GM23338 (cell line): ENCODE results near the gene PNKP. TPM values are rescaled to one million over a fixed set of nuclear protein-coding genes. Genes with fewer than 3 reads are reported as not detected.

Source experiments
- ATAC-seq: fragments of 200-7000 bp; cut with Tn5 transposase; 3 replicates; pipeline ENCODE4 v1.9.1; 2020
- DNase-seq: peaks from one replicate; pipeline ENCODE4 v3.0.0-alpha.2; 2015; ENCODE audit warnings: low spot score
- H2AFZ ChIP-seq: fragments of 200-600 bp; sonication (generic); 2 replicates; pipeline ENCODE4 v1.8.0; 2016; ENCODE audit warnings: antibody characterized with exemption, mild to moderate bottlenecking, moderate library complexity
- H3F3A ChIP-seq: fragments of 200-600 bp; sonication (generic); replicated peaks from 2 replicates; pipeline ENCODE4 v1.8.0; 2017; ENCODE audit warnings: antibody characterized with exemption, mixed run types, low read depth
- H3K27ac ChIP-seq: fragments of 200-600 bp; sonication (generic); 2 replicates; pipeline ENCODE4 v1.6.1; 2016; ENCODE audit warnings: low read depth
- H3K27me3 ChIP-seq: fragments of 200-600 bp; sonication (generic); 2 replicates; pipeline ENCODE4 v1.8.0; 2016; ENCODE audit warnings: mild to moderate bottlenecking, mixed run types, moderate library complexity; ENCODE audit not compliant: insufficient read depth
- H3K36me3 ChIP-seq: fragments of 200-600 bp; sonication (generic); 2 replicates; pipeline ENCODE4 v1.8.0; 2016; ENCODE audit warnings: mild to moderate bottlenecking; ENCODE audit not compliant: insufficient read depth
- H3K4me1 ChIP-seq: fragments of 200-600 bp; sonication (generic); 2 replicates; pipeline ENCODE4 v1.8.0; 2016; ENCODE audit warnings: mild to moderate bottlenecking, moderate library complexity; ENCODE audit not compliant: insufficient read depth
- H3K4me2 ChIP-seq: fragments of 200-600 bp; sonication (generic); 2 replicates; pipeline ENCODE4 v1.7.1; 2017; ENCODE audit warnings: mixed run types
- H3K4me3 ChIP-seq: fragments of 200-600 bp; sonication (generic); 2 replicates; pipeline ENCODE4 v1.6.1; 2016; ENCODE audit warnings: mixed run types
- H3K79me2 ChIP-seq: fragments of 200-600 bp; sonication (generic); replicated peaks from 2 replicates; pipeline ENCODE4 v1.8.0; 2017; ENCODE audit warnings: mild to moderate bottlenecking; ENCODE audit not compliant: insufficient read depth
- H3K9me2 ChIP-seq: fragments of 200-600 bp; sonication (generic); 2 replicates; pipeline ENCODE4 v1.8.0; 2017; ENCODE audit not compliant: insufficient read depth
- H4K20me1 ChIP-seq: fragments of 200-600 bp; sonication (generic); replicated peaks from 2 replicates; pipeline ENCODE4 v1.8.0; 2017; ENCODE audit warnings: mild to moderate bottlenecking; ENCODE audit not compliant: insufficient read depth
- H3K27ac Mint-ChIP-seq: 2 replicates; pipeline ENCODE4 v1.8.0; 2020; ENCODE audit warnings: inconsistent platforms, mild to moderate bottlenecking, moderate library complexity, mixed read lengths
- H3K27me3 Mint-ChIP-seq: 3 replicates; pipeline ENCODE4 v1.8.0; 2022; ENCODE audit warnings: low read depth, mild to moderate bottlenecking, moderate library complexity, mixed read lengths, inconsistent platforms; ENCODE audit not compliant: insufficient read depth, poor library complexity
- H3K36me3 Mint-ChIP-seq: 3 replicates; pipeline ENCODE4 v1.8.0; 2021; ENCODE audit warnings: low read depth, mild to moderate bottlenecking, inconsistent platforms, moderate library complexity, mixed read lengths
- H3K4me1 Mint-ChIP-seq: 3 replicates; pipeline ENCODE4 v1.8.0; 2020; ENCODE audit warnings: mild to moderate bottlenecking, inconsistent platforms, mixed read lengths
- H3K4me3 Mint-ChIP-seq: 3 replicates; pipeline ENCODE4 v1.8.0; 2021; ENCODE audit warnings: moderate library complexity, mild to moderate bottlenecking, inconsistent platforms, mixed read lengths
- H3K9me3 Mint-ChIP-seq: 3 replicates; pipeline ENCODE4 v1.8.0; 2020; ENCODE audit warnings: moderate library complexity, mild to moderate bottlenecking, inconsistent platforms, mixed read lengths
- CREB1 ChIP-seq: fragments of 250-450 bp; sonication (Bioruptor Pico); IDR thresholded peaks from 2 replicates; pipeline ENCODE4 v1.5.0; 2020; ENCODE audit warnings: low read depth, mild to moderate bottlenecking, moderate library complexity
- ETS1 ChIP-seq: IDR thresholded peaks from 2 replicates; pipeline ENCODE4 v1.6.1; 2016; ENCODE audit warnings: antibody characterized with exemption
- EZH2phosphoT487 ChIP-seq: fragments of 200-600 bp; sonication (generic); IDR thresholded peaks from one replicate; pipeline ENCODE4 v1.8.1; 2018; ENCODE audit warnings: antibody characterized with exemption; ENCODE audit not compliant: unreplicated experiment
- NANOG ChIP-seq: IDR thresholded peaks from 2 replicates; pipeline ENCODE4 v1.6.1; 2016; ENCODE audit warnings: antibody characterized with exemption, borderline replicate concordance
- POLR2AphosphoS5 ChIP-seq: IDR thresholded peaks from 2 replicates; pipeline ENCODE4 v1.6.1; 2016; ENCODE audit warnings: antibody characterized with exemption, low read depth
- STAT1 ChIP-seq: IDR thresholded peaks from one replicate; pipeline ENCODE4 v1.6.1; 2016; ENCODE audit warnings: antibody characterized with exemption; ENCODE audit not compliant: unreplicated experiment
- ZNF331 ChIP-seq: fragments of 250-450 bp; sonication (Bioruptor Pico); IDR thresholded peaks from 2 replicates; pipeline ENCODE4 v1.5.0; 2020; ENCODE audit warnings: low read depth, mild to moderate bottlenecking, moderate library complexity
- polyA plus RNA-seq: library from polyadenylated mRNA; unstranded; fragments of >200 nt; fragmentation: Nextera tagmentation; extraction: Ambion mirVana; gene quantifications from 2 replicates; pipeline ENCODE4 v1.2.1, GENCODE V29; 2016
- total RNA-seq: library from RNA; depleted of rRNA; stranded (reverse); fragments of >200 nt; shearing (Covaris generic); gene quantifications from 2 replicates; pipeline ENCODE4 v1.2.3, GENCODE V29; 2014
- TF ChIP-seq, protein P1 (sequence below), 2 experiments: fragments of 200-600 bp in 1 of 2; sonication (generic) in 1 of 2; conservative IDR thresholded peaks; 2 replicates each; pipeline versions ENCODE4 v1.5.1 to v1.6.1; 2016 to 2017; ENCODE audit warnings: antibody characterized with exemption in 2 of 2, low read depth in 2 of 2, mild to moderate bottlenecking in 2 of 2, moderate library complexity in 1 of 2
- TF ChIP-seq, protein P2 (sequence below): IDR thresholded peaks from one replicate; pipeline ENCODE4 v1.6.1; 2018; ENCODE audit warnings: antibody characterized with exemption; ENCODE audit not compliant: unreplicated experiment

Gene PNKP
- total and polyA plus RNA-seq, 2 experiments from 2014 or later: 99.6 to 109 TPM

GRCh38 chr19:49910179-49910578 lies 42.8 kb upstream of the PNKP start:
- Mint-ChIP-seq H3K36me3 (peaks cover 84% of the 10 kb centered on the region), H3K27ac (no peak overlapping the region), H3K9me3 (no peaks in the 10 kb centered on the region; the same call in 1 of the 3 replicates), H3K4me3 (no peak overlapping the region), H3K4me1 (peaks cover 20% of the 10 kb centered on the region), H3K27me3 (peaks cover 26% of the 10 kb centered on the region)
- no peaks in the 10 kb centered on the region for H3K9me2 ChIP-seq
- peaks cover 9% of the 10 kb centered on the region; the same call in 1 of the 2 replicates for H3K36me3 ChIP-seq
- H2AFZ ChIP-seq: no peak overlapping the region
- H4K20me1 ChIP-seq: peaks cover 55% of the 10 kb centered on the region
- peaks cover 10% of the 10 kb centered on the region for H3K4me1 ChIP-seq
- no peak overlapping the region for H3K4me2 ChIP-seq
- H3K4me3 ChIP-seq: no peak overlapping the region
- H3K27me3 ChIP-seq: no peaks in the 10 kb centered on the region
- ATAC-seq (no peak), DNase-seq (no peak)
- H3F3A ChIP-seq: peaks cover 18% of the 10 kb centered on the region; the same call in 1 of the 2 replicates
- H3K79me2 ChIP-seq: peaks cover 18% of the 10 kb centered on the region
- TF ChIP-seq NANOG: no peak
- TF ChIP-seq POLR2AphosphoS5: no peak
- no peak for TF ChIP-seq STAT1
- no peak for TF ChIP-seq CREB1
- TF ChIP-seq, protein P1, sequence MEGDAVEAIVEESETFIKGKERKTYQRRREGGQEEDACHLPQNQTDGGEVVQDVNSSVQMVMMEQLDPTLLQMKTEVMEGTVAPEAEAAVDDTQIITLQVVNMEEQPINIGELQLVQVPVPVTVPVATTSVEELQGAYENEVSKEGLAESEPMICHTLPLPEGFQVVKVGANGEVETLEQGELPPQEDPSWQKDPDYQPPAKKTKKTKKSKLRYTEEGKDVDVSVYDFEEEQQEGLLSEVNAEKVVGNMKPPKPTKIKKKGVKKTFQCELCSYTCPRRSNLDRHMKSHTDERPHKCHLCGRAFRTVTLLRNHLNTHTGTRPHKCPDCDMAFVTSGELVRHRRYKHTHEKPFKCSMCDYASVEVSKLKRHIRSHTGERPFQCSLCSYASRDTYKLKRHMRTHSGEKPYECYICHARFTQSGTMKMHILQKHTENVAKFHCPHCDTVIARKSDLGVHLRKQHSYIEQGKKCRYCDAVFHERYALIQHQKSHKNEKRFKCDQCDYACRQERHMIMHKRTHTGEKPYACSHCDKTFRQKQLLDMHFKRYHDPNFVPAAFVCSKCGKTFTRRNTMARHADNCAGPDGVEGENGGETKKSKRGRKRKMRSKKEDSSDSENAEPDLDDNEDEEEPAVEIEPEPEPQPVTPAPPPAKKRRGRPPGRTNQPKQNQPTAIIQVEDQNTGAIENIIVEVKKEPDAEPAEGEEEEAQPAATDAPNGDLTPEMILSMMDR (conservative IDR thresholded peaks at IDR 0.05; ENCODE audit: low read depth in 2 of 2): no peak
- no peak for TF ChIP-seq ZNF331 (CRISPR knock-in tag)
- TF ChIP-seq EZH2phosphoT487: no peak
- TF ChIP-seq, protein P2, sequence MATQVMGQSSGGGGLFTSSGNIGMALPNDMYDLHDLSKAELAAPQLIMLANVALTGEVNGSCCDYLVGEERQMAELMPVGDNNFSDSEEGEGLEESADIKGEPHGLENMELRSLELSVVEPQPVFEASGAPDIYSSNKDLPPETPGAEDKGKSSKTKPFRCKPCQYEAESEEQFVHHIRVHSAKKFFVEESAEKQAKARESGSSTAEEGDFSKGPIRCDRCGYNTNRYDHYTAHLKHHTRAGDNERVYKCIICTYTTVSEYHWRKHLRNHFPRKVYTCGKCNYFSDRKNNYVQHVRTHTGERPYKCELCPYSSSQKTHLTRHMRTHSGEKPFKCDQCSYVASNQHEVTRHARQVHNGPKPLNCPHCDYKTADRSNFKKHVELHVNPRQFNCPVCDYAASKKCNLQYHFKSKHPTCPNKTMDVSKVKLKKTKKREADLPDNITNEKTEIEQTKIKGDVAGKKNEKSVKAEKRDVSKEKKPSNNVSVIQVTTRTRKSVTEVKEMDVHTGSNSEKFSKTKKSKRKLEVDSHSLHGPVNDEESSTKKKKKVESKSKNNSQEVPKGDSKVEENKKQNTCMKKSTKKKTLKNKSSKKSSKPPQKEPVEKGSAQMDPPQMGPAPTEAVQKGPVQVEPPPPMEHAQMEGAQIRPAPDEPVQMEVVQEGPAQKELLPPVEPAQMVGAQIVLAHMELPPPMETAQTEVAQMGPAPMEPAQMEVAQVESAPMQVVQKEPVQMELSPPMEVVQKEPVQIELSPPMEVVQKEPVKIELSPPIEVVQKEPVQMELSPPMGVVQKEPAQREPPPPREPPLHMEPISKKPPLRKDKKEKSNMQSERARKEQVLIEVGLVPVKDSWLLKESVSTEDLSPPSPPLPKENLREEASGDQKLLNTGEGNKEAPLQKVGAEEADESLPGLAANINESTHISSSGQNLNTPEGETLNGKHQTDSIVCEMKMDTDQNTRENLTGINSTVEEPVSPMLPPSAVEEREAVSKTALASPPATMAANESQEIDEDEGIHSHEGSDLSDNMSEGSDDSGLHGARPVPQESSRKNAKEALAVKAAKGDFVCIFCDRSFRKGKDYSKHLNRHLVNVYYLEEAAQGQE: no peak
- TF ChIP-seq ETS1: no peak
- H3K27ac ChIP-seq: no peak overlapping the region
